Activated gamma-delta T cell treated with Interleukin-2 at 50 U/mL for 16 hours (primary cell): ENCODE data around the gene TAS2R41.

ENCODE experiments used
- DNase-seq: peaks from one replicate; pipeline ENCODE4 v3.0.0-alpha.2; 2020

TAS2R41 gene

DNA sequence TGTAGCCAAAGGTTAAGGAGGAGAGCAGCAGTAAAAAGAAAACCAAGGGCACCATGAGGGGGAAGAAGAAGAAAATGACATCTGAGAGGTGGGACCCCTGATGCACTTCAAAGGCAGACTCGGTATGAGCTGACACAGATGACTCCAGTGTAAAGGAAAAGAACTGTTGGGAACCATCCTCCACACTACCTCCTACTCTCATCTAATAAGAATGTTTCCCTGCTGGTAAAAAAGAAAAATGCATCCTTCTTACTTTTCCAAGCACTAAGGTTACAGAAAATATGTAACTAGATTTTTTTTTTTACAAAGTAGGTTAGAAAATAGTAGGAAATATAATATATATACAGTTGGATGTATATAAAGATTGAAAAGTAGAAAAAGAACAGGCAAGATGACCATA lies 16.9 kb downstream of the TAS2R41 start:
- no peak for DNase-seq

DNA sequence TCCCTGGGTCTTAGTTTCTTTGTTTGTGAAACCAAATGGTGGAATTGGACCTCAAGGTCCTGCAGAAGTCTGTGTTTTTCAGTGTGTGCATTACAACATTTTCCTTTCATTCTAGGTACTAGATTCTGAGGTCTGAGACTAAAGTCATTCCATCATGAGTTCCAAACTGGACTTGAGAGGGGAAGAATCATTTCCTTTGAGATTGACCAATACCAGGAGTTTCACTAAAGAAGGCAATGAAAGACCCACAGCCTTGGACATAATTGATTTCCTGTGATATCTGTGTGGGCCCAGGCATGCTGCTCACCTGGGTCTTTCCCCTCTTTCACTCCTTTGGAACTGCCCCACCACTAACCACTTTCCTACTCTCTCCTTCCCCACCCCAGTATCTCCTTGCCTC lies 18.2 kb downstream of the TAS2R41 start:
- no peak for DNase-seq

DNA sequence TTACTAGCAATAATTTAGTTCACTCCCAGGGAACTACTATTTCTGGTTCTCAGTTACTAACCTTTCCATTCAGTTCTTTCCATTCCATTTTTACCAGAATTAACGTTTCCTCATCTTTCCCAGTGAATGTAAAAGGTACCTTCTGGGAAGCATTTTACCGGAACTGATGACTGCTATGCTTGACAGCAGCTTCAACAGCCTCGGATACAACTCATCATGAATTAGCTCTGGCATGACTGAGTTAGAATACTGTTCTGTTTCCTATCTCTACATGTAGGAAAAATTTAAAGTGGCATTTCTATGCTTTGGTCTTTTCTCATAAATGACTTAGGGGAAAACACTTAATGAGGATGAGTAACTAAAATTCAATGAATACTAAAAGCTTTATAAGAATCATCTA lies 18.6 kb downstream of the TAS2R41 start:
- no peak for DNase-seq

DNA sequence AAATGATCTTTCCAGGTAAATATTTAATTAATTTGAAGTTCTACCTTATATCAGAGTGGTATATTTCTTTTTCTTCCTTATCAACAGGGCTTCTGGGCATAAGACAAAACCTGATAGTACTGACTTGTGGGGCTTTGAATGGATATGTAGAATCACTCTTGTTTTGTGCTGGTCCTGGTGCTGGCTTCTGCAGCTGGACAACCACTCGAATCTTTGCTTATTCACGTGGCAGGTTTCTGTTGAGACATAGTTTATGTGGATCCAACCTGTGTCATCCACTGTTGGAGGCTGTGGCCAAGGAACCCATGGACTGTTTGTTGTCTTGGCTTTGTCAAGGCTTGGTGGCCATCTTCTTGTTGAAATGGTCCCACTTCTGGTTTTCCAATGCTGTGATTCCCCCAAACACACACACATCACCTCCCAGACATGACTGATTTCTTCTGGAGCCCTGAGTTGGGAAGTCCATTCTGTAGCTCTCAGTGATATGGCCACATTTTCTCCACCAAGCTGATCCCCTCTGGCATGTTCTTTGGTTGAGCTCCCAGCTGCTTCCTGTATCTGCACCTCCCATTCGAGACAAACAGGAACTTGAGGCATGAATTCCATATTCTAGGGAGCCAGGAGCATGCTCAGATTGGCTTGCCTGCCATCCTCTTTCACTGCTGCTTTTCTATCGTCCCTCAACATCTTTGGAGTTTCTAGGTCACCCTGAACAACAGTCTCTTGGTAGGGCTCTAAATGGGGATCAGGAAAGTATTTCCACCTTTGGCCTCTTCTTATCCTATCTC lies 19.5 kb downstream of the TAS2R41 start:
- no peak for DNase-seq

DNA sequence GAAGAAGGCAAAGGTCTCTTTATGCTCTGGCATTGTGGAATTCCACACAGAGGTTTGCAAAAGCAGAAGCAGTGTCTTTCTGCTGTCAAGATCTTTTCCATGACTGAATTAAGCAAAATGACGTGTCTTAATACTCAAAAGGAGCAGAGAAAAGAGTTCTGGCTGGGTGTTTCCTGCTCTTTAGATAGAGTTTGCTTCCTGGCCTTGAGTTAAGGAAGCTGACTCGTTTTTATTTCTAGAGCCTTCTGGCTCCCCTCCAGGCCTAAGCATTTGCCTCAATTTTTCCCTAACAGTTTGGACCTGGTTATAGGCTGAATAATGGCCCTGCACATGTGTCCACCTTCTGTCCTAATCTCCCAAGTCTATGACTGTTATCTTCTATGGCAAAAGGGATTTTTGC lies 21.6 kb downstream of the TAS2R41 start:
- no peak for DNase-seq

DNA sequence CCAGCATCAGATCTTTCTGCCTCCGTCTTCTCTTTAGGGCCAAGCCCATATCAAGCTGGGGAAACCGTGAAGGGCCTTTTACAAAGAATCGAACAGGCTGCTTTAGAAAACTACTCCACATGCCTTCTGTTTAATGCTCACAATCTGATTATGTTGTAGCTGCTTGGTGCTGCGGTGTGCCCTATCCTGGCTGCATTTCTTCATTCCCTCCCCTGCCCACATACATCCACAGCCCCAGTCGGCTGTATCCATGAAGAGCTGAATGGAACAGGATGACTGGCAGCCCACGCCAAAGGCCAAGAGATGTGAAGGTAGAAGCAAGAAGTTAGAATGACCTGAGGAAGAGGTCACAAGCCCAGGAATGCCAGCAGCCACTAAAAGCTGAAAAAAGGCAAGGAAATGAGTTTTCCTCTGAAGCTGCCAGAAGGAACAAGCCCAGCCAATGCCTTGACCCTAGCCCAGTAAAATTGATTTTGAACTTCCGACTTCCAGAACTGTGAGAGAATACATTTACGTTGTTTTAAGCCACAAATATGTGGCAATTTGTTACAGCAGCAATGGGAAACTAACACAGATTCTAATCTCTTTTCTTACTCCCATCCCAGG lies 22.2 kb downstream of the TAS2R41 start:
- DNase-seq: no peak

DNA sequence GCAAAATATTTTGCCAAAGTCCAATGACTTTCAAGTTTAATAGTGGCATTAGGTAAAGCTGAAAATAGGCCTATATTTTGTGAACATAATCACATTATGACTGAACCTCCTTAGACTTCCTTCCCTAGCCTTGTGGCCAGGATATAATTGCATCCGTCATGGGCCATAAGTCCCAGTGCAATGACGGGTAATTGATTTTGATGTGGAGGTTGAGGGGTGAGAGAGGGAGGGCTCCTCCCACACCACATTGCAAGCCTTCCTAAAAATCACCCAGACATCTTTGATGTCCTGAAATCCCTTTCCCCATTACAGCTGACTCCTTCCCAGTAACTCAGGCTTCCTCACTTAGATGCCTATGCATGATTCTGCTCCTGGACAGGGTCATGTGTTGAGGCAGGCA lies 25.6 kb downstream of the TAS2R41 start:
- DNase-seq: no peak

DNA sequence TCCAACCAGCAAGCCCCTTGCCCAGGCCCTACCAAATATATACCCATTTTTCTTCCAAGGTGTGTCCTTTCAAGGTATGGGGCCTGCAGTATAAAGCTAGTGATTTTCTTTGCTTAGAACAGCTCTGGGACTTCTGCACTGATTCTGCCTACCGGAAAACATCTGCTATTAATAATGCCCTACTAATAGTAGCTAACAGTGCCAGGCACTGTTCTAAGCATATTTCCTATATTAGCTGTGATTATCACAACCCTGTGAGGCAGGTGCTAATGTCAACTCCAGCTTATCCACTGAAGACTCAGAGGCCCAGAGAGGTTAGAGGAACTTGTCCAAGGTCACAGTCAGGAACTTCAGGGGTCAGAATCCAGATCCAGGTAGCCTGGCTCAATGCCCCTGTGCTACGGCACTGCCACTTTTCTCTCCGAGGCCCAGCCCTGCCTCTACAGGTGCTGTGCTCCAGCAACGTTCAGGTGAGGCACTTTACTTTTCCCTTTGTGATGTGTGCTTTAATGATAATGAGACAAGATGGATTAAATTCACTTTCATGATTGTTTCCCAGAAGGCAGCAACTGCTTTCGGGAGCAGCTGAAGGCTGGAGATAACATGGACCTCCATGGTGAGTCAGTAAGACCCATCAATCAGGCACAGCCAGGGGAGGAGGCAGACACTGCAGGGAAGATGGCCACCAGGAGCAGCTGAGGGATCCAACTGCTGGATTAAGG lies 26.7 kb downstream of the TAS2R41 start:
- no peak for DNase-seq

DNA sequence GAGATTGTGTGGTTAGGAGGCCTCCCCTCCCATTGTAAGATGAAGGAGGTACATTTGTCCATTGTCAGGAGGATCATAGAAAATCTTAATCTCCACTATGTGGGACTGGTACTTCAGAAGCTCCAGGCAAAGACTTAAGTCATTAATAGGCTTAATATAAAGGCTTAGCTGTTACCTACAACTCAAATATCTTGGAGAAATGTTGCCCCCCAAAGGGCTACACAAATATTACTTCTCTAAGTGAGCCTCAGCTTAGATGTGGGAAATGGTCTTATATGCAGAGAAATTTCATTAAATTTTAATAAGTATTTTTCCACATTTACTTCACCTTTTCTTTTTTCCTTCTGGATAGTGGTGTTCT lies 27.2 kb downstream of the TAS2R41 start:
- DNase-seq: no peak

DNA sequence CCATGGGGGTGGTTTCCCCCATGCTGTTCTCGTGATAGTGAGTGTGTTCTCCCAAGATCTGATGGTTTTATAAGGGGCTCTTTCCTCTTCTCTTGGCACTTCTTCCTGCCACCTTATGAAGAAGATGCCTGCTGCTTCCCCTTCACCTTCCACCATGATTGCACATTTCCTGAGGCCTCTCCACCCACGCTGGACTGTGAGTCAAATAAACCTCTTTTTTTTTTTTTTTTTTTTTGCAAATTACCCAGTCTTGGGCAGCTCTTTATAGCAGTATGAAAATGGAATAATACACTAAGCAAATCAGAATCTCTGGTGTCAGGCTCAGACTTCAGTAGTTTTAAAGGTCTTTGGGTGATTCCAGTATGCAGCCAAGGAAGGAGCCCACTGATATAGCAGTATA lies 28.2 kb downstream of the TAS2R41 start:
- DNase-seq: no peak

DNA sequence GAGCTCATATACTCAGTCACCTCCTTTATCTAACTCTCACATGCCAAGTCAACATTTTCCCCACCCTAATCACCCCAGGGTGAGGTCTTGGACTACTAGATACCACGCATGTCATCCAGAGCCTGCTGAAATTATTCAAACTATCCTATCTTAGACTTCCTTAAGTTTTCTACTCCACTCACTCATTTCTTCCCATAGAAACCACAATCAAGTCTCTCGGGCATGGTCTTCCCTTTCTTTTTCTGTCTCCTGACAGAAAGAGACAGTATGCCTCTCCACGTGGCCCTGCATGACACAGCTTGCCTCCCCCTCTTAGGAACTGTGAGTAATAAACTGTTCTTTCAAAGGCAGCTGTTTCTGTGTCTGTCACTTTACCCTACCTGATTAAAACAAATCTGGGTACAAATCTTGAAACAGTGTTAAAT lies 29.4 kb downstream of the TAS2R41 start:
- no peak for DNase-seq

DNA sequence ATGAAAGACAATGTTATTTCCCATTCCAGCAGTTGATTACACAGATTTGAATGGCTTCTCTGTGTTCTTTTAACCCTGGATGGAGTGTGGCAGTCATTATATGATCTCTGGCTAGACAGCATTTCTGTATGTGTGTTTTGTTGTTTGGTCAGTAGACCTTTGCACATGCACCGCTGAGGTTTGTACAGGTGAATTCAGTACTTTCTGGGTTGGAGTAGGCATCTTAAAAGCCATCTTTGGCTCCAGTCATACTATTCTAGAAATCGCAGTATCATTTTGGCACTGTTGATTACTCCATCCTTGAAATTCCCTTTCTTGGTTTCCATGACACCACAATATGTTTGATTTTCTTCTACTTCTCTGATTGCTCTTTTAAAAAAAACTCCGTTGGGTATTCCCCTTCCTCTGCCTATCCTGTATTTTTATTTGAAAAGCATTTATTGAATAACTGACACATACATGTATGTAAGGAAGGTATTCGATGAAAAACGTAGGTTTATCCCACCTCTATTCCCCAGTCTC lies 29.9 kb downstream of the TAS2R41 start:
- no peak for DNase-seq

DNA sequence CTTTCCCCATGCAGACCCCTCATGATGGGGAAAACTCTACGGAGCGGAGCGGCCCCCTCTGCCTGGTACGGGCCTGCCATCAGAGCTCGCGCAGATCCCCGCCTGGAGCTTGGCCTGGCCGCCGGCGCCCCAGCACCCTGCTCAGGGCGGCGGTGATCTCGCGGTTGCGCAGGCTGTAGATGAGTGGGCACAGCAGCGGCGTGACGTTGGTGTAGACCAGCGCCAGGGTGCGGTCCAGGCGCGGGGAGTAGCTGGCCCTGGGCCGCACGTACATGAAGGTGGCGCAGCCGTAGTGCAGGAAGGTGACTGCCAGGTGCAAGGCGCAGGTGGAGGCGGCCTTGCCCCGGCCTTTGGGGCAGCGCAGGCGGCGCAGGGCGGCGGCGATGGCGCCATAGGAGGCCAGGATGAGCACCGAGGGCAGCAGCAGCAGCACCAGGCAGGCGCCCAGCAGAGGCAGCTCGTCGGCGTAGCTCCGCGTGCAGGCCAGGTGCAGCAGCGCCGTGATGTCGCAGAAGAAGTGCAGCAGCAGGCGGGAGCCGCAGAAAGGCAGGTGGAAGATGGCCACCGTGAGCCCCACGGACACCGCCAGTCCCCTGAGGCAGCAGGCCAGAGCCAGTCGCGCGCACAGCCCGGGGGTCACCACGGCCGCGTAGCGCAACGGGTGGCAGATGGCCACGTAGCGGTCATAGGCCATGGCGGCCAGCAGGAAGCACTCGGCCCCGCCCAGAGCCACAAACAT lies 33.4 kb downstream of the TAS2R41 start:
- no peak for DNase-seq

DNA sequence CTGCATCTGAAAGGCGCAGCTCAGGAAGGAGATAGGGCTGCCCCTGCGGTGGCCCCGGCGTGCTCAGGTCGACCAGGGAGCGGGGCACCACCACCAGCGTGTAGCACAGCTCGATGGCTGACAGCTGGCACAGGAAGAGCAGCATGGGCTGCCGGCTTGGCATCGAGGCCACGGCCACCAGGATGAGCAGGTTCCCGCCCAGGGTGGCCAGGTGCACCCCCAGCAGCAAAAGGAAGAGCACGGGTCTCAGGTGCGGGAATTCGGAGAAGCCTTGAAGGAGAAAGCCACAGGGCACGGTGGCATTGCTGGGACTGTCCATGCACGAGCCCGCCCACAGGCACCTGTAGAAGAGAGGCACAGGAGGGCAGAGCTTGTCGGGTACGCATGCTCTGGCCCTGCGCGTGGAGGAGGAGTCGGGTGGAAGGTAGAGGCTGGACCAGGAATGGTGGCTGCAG lies 33.9 kb downstream of the TAS2R41 start:
- no peak for DNase-seq

DNA sequence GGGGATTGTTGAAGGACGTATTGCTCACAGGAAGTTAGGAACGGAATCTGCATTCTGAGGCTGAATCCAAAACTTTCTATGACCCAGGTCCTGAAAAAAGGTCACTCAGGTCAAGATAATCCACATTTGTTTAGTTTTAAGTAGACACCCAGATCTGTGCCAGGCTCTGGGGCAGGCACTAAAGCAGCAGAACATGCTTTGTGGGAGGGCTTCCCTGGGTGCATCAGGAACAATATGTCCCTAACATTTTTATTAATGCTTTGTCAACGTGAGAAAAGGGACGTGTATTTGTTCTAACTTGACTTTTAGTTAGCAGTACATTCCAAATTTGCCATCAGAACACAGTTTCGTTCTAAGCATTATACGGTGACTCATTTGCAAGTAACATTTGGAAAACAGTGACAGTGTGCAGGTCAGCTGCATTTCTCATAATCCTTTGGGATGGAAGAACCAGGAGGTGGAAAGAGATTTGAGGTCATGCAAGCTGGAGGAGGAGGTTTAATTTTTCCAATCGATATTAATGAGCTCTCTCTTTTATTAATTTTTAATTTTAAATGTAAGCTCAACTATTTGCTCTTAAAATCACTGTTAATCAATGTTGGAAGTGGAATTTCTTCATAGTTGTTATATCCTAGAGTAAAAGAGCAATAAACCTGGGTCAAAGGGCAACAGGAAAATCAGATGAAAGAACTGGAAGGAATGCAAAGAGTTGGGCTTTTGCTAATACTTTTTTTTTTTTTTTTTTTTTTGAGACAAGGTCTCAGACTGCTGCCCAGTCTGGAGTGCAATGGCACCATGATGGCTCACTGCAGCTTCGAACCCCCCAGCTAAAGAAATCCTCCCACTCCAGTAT lies 35.0 kb downstream of the TAS2R41 start:
- no peak for DNase-seq

DNA sequence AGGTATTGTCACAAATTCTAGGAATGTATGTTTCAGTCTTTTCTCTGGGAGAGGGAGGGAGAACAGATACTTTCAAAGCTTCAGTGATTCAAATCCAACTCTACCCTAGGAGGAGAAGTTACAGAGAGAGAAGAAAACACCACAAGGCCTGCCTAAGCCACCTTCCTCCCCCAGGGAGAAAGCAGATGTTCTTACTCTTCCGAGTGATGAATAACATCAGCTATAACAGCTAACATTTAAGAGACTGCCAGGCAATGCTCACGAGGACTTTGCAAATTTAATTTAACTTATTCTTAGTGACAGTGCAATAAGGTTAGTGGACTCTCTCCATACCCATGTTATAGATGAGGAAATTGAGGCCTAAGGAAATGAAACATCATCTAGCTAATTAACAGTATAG lies 36.8 kb downstream of the TAS2R41 start:
- DNase-seq: no peak

DNA sequence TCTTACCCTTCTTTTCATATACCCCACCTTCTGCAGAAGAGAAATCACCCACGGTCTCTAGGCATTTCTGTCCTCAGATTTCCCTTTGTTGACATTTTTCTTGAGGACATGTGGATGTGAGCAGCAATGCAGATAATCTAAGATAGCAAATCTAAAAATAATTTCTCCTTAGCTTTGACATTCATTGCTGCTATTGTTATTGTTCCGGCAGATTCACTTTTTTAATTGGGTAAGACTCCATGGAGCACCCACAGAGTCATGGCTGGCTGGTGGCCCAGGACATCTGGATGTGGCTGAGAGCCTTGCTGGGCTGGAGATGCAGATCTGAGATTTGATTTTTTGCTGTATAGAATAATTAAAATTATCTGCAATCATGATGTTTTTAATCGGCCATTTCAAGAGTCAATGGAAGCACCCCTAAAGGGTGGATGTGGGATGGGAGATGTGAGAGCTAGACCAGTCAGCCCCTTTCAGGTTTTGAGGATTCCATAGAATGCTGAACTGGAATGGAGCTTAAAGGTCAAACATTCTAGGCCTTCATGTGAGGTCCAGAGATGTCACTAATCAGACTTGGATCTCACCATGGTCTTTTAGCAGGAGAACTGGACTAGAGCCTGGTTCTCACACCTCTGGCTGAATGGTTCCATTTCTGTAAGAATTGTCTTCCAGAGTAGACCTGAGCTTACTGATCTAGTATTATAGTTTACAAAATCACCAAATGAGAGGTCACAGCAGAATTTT lies 37.5 kb downstream of the TAS2R41 start:
- no peak for DNase-seq

DNA sequence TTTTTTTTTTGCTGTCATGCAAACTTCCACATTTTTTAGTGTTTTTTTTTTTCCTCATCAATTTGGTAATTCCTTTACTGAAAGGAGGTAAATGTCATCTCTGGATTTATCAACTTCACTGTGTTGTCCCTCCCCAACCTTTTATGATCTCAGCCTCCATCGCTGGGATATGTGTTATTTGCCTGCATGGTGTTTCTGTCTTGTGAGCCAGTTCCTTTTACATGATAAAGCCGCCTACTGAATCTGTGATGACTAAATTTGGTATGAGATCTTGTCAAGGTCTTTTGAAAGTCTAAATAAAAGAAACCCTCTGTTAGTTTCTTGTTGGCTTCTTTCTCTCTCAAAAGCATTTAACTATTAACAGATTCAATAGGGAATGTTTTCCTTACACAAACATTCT lies 39.3 kb downstream of the TAS2R41 start:
- DNase-seq: no peak

DNA sequence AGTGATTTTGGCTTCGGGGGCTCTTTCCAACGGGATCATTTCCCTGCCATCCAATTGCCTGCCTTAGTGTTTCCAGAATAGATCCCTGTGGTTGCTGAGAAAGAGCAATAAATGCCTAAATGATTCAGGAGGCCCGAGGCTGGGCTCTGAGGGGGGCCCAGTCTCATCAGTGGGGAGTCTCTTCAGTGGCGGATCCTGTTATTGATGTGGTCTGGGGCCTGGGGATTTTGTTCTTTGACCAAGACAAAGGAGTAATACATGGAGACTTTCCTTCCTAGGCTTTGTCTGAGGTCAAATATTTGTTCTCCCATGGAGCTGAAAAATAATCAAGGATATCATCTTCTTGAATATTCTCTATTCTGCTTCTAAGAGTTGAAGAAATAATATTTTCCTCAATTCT lies 40.8 kb downstream of the TAS2R41 start:
- DNase-seq: no peak

DNA sequence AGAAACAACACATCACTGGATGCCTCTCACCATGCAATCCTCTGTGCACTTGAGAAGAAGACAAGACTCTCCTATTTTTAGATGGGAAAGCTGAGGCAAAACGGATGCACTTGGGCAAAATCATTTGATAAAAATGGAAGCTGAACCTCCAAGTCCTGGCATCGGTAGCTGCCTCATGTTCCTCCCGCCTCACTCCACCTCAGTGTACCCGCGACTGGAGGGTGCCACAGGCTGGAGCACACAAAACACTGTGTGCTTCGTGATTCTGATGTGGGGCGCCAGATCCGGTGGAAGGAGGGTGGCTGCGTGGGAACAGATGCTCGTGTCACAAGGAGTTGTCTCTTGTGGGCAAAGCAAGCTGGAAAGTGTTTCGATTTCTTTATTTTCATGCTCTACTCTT lies 41.3 kb downstream of the TAS2R41 start:
- DNase-seq: no peak

DNA sequence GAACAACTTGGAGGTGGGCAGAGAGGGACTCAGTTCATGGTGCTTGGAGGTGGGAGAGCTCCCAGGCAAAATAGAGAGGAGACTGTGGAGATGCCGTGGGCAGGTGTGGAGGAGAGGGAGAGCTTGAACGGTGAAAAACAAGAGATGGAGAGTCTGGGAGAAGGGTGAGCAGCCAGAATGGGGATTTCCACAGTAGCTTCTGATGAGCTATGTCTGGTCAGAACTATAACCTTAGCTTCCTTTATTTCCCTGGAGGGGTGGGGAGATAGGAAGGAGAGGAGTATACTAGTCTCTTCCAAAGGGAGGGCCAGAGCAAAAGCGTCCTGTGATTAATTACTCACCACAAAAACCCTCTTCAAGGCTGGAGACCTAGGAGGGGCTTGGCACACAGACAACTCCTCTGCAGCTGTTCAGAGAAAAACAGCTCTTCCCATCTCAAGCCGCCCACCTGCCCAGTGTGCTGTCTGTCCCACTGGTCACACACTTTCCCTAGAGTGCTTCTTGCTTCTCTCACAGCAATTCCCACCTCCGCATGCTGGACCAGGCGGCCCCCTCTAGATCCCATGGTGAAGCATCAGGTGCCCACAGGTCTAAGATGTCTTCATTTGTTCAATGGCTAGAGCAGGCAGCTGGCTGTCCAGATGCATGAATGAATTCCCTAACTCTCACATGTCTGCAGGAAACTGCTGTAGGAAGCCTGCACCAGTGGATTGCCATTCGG lies 41.9 kb downstream of the TAS2R41 start:
- no peak for DNase-seq
